GM18499 (cell line): Measurements from ENCODE around the gene PER3.

Source experiments
- ATAC-seq: cut with Tn5 transposase; IDR thresholded peaks from one replicate; pipeline ENCODE4 v1.9.1; 2021; ENCODE audit warnings: moderate number of reproducible peaks; ENCODE audit not compliant: insufficient read depth, unreplicated experiment

PER3 gene

DNA sequence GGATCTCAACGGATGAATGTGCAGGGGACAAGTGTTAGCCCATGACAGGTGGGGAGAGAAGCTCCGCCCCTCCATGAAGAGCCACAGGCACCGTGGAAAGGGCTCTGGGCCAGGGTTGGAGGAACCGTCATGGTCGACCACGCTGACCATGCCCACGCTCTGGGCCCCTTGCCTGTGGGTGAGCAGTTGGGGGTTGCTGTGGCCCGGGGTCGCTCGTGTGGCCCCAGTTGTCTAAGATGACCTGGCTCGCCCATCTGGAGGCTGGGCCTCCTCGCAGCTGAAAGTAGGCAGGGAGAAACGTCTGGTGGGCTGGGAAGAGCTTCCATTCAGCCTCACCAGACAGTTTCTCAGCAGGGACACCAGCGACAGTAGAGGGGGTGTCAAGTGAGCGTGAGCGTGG is 81.9 kb downstream of the PER3 start:
- no peak for ATAC-seq

- no peak for ATAC-seq
Observed at GRCh38 chr1:7868070-7868780, 84.1 kb downstream of the PER3 start.

- ATAC-seq, result no peak
Observed at GRCh38 chr1:7869136-7869920, 85.2 kb downstream of the PER3 start.

GRCh38 chr1:7871136-7871535 is 87.0 kb downstream of the PER3 start:
- no peak for ATAC-seq

DNA sequence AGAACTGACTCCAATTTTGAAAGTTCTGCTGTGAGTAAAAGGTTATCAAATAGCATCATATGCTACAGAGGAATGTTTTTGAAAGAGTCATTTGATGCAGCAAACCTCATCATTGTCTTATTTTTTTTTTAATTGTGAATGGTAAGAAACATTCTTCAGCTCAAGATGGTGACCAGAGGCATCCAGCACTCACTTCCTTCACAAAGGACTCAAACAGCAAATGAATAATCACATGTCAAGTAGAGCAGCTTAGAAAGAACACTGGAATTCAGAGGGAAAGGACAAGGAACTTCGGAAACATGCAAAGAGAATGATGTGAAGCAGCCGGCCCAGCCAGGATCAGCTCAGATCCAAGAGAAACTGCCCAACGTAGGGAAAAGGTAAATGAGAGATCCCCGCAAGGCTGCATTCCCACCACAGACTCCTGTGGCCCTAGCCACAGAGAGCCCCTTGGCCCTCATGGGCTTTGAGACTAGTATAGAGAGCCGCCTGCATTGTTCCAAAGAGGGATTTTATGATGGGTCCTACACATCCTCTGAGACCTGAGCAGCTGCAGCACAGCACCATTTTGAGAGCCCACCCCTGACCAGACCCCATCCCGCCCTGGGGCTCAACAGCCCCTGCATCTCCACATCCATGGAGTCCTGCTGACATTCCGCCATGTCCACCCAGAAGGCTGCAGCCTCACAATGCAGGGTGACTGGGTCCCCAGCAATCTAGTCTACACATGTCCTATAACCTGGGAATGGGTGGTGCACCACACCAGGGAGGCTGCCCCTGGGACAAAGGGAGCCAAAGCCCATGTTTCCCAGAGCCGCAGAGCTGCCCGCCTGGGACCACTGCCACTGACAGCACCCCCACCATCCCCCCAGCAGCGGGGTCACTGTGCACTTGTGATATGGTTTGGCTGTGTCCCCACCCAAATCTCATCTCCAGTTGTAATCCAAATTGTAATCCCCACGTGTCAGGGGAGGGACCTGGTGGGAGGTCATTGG is 90.0 kb downstream of the PER3 start:
- no peak for ATAC-seq

GRCh38 chr1:7878027-7878426 is 93.9 kb downstream of the PER3 start:
- no peak for ATAC-seq

DNA sequence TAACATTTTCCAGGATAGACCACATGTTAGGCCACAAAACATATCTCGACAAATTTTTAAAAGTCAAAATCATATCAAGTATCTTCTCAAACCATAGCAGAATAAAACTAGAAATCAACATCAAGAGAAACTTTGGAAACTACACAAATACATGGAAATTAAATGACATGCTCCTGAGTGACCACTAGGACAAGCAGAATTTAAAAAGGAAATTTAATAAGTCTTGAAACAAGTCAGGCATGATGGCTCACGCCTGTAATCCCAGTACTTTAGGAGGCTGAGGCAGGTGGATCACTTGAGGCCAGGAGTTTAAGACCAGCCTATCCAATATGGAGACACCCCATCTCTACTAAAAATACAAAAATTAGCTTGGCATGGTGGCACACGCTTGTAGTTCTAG is 95.1 kb downstream of the PER3 start:
- no peak for ATAC-seq

DNA sequence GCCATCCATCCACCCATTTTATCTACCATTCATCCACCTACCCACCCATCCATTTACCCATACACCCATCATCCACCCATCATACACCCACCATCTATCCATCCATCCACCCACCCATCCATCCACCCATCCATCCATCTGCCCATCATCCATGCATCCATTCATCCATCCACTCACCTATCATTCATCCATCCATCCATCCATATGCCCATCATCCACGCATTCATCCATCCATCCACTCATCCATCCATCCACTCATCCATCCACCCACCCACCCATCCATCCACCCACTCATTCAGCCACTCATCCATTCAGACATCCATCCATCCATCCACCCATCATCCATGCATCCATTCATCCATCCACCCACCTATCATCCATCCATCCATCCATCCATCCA is 100.7 kb downstream of the PER3 start:
- no peak for ATAC-seq

DNA sequence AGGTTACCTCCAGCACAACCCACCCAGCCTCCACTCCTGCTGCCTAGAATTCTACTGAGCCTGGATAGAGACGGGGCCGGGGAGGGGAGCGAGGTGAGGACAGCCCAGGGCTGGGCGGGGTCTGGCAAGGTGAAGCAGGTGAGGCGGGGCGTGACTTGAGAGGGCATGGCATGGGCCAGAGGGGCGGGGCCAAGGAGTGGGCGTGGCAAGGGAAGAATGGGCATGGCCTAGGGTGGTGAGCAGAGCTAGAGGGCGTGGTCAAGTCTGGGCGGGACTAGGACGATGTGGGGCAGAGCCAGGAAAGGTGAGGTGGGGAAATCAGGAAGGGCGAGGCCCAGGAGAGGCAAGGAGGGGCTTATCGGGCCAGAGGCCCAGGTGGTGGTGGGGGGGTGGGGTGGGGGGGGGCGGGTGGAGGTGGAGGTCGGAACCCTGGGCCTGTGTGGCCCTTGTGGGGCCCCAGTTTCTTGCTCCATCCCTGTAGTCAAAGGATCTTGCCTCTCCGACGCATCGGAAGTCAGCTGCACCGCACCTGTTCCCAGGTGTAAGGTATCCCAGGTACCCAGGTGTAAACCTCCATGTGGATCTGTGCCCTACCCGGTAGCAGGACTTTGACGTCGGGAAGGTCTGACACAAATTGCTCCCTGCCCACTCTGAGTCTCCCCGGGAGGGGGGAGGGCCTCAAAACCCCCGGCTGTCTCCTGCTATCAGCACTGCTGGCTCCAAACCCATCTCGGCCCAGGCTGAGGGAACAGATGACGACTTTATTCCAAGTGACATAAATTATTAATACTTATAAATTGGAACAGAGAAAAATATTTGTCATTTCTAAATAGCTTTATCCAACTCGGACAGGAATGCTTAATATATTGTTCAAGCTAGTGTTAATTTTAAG is 101.7 kb downstream of the PER3 start:
- no peak for ATAC-seq

DNA sequence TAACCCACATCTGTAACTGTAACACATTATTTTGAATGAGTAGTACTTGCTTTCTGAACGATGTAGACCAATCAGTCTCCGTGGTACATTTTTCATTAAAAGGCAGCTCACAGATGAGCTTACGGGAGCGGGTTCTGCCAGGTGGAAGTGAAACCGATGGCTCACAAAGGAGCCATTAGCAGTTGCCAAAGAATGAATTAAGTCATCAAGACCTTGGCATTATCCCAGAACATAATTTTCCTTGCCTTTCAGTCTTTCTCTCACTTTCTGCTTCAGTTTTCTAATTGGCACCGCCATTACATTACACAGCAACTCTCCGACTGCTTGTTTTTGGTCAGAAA is 102.3 kb downstream of the PER3 start:
- no peak for ATAC-seq

GRCh38 chr1:7888248-7889081 is 104.4 kb downstream of the PER3 start:
- ATAC-seq, result no peak

DNA sequence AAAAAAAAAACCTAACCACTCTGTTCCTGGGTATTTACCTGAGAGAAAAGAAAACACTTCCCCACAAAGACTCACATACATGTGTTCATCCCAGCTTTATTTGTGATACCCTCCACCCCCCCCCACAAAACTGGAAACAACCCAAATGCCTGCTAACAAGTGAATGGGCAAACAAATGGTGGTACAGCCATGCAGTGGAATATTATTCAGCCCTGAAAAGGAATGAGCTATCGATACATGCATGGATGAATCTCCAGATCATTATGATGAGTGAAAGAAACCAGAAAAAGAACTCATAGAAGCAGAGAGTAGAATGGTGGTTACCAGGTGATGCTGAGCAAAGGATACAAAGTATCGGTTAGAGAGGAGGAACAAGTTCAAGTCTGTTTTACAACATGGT is 106.8 kb downstream of the PER3 start:
- ATAC-seq, result no peak

DNA sequence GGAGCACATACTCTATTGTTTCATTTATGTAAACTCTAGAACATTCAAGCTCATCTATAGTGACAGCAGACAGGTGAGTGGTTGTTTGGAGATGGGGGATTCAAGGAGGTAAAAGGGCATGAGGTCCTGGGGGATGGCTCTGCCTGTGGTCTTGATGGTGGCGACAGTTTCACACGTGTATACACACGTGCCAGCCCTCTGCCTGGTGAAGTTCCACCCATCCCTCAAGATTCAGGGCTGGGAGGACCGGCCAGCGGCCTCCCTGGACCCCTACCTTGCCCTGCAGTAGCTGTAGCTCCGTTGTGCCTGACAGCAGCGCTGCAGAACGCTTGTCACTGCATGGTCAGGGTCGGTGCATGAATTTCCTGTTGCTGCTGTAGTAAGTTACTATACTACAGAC is 107.7 kb downstream of the PER3 start:
- ATAC-seq, result no peak

DNA sequence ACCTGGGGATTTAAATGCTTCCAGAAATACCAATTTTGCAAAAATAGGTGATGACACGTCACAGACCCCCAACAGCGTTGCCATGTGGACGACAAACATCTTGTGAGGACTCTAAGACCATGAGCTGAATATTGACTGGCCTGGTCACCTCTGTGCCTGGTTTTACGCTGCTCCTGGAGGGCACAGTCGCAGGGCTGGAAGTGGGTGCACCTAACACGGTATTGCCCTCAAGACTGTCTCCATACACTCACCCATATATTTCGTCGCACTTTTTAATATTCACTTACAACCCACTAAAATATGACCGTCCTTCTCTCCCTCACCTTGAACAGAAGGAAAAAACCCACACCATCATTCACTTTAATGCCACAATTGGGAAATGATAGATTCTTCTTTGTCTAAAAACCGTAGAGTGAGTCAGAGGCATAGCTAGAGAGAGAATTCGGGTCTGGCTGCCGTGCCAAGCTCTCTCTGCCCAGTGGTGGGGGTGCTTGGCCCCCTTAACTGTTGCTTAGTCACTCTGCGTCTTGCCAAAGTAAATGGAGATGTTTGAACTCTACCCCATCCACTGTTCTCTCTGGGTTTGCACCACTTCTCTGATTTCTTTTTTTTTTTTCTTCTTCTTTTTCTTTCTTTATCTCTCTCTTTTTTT is 109.6 kb downstream of the PER3 start:
- ATAC-seq, result no peak
